OCI-M2 (cell line): ENCODE results near the gene TEX264.

Source experiments
- DNase-seq: peaks from one replicate; lab custom pipeline; 2025; ENCODE audit not compliant: unreplicated experiment; lab: John Stamatoyannopoulos, UW

The TEX264 gene

GRCh38 chr3:51747840-51748239, 76.8 kb downstream of the TEX264 start:
- no peak for DNase-seq

GRCh38 chr3:51748327-51748726, 77.3 kb downstream of the TEX264 start:
- no peak for DNase-seq

- no peak for DNase-seq
These were observed 79.8 kb downstream of the TEX264 start for GRCh38 chr3:51750878-51751277.

GRCh38 chr3:51751287-51751686, 80.2 kb downstream of the TEX264 start:
- no peak for DNase-seq
